Measurements from ENCODE around the gene ZNF614. TPM values are rescaled to one million over a fixed set of nuclear protein-coding genes. Genes with fewer than 3 reads are reported as not detected.

ZNF614 gene
- polyA plus RNA-seq (2011; rRNA removed) (10.0 TPM in 2 replicates), polyA plus RNA-seq (2017; fragmentation: RNase III; extraction: RNeasy Plus Mini Kit Qiagen cat#74134 plus additional on column Dnase treatment) (3.6 to 3.7 TPM (median 3.7 TPM) in 3 replicates), polyA minus RNA-seq (2011; rRNA and poly(A)+ RNA removed) (5.1 and 6.0 TPM in 2 replicates)
- 2.2 and 2.4 TPM in 2 replicates for polyA plus RNA-seq (2012; cell fraction: cytosol; rRNA removed)
- 1.2 and 2.2 TPM in 2 replicates for polyA plus RNA-seq (2012; cell fraction: nucleus; rRNA removed)

- ChIA-PET POLR2A (interaction anchor here (0.6 to 1.3 kb wide), 4 partner anchors 20 to 365 kb away, joined by 3 to 7 read pairs (median 6); partner anchors contain the start of genes PPP2R1A, ZNF432 and ZNF615), CTCF (interaction anchor here (1.2 kb wide), 1 partner anchor 20 kb away, joined by 3 read pairs; the partner anchor contains the start of gene ZNF432)
- Histone ChIP-seq H3K27ac (peak within 1 kb of the TSS; percentile 74 to 87), H3K9me3 (peaks cover 92% of the 10 kb centered on the region), H3K4me2 (peak within 1 kb of the TSS; percentile 62), H3K4me1 (no peaks in the 10 kb centered on the region), H3K4me3 (peak within 1 kb of the TSS; percentile 65)
- DNase-seq (ENCODE audit: low read depth in 1 of 2, low spot score in 1 of 2) (peak; percentile 81 to 90), ATAC-seq (peak; percentile 97), FAIRE-seq (no peak)
- WGBS (ENCODE audit: missing lambda C conversion rate): 3% methylated on average over 52 of the region's 53 CpGs
- peak; percentile 62 for TF ChIP-seq POLR2A (IDR thresholded peaks at IDR 0.05; ENCODE audit: low read length)
- TF ChIP-seq HMGXB4 (CRISPR knock-in tag; IDR thresholded peaks at IDR 0.05; ENCODE audit: borderline replicate concordance): no peak
- TF ChIP-seq RFX5 (IDR thresholded peaks at IDR 0.05): no peak
- no peak for TF ChIP-seq RARB (CRISPR knock-in tag; IDR thresholded peaks at IDR 0.05)
- peak; percentile 47 for TF ChIP-seq KDM5A (IDR thresholded peaks at IDR 0.05)
- TF ChIP-seq BCL3 (IDR thresholded peaks at IDR 0.05): no peak
- TF ChIP-seq MAX (IDR thresholded peaks at IDR 0.05): peak; percentile 87
- no peak for TF ChIP-seq FOSL2 (IDR thresholded peaks at IDR 0.05)
- TF ChIP-seq FOSL2 (CRISPR knock-in tag; IDR thresholded peaks at IDR 0.05): peak; percentile 12; the same call in 1 of the 2 replicates
- TF ChIP-seq EHF (CRISPR knock-in tag; IDR thresholded peaks at IDR 0.05): no peak
- TF ChIP-seq PHF8 (IDR thresholded peaks at IDR 0.05; ENCODE audit: borderline replicate concordance, low read depth): peak; percentile 81
- TF ChIP-seq HOXB13 (CRISPR knock-in tag; IDR thresholded peaks at IDR 0.05; ENCODE audit: low read depth): peak; percentile 62; the same call in 1 of the 2 replicates
- TF ChIP-seq HEYL (CRISPR knock-in tag; IDR thresholded peaks at IDR 0.05): no peak
- TF ChIP-seq JUN (IDR thresholded peaks at IDR 0.05): peak in 1 of 2 experiments; percentile 80; a peak in 2 of 5 replicates
- TF ChIP-seq REST (IDR thresholded peaks at IDR 0.05): peak; percentile 81
- no peak for TF ChIP-seq CHD4 (IDR thresholded peaks at IDR 0.05; ENCODE audit: borderline replicate concordance)
- no peak for TF ChIP-seq ESRRA (IDR thresholded peaks at IDR 0.05; ENCODE audit: borderline replicate concordance, low read length)
- TF ChIP-seq HOXB5 (CRISPR knock-in tag; IDR thresholded peaks at IDR 0.05): peak; percentile 78; the same call in 1 of the 2 replicates
- TF ChIP-seq CHD2 (IDR thresholded peaks at IDR 0.05; ENCODE audit: low read length, partially characterized antibody): peak; percentile 80
- no peak for TF ChIP-seq NR3C1 (IDR thresholded peaks at IDR 0.05)
- peak; percentile 36; the same call in 1 of the 2 replicates for TF ChIP-seq GATA3 (IDR thresholded peaks at IDR 0.05; ENCODE audit: borderline replicate concordance)
- no peak for TF ChIP-seq HES2 (IDR thresholded peaks at IDR 0.05)
- TF ChIP-seq CBX2 (IDR thresholded peaks at IDR 0.05; ENCODE audit: borderline replicate concordance, low read depth): no peak
- no peak for TF ChIP-seq CBX8 (IDR thresholded peaks at IDR 0.05)
- peak; percentile 91 for TF ChIP-seq E2F6 (IDR thresholded peaks at IDR 0.05; ENCODE audit: borderline replicate concordance, low read depth)
- peak; percentile 66; the same call in 1 of the 2 replicates for TF ChIP-seq KDM1A (IDR thresholded peaks at IDR 0.05; ENCODE audit: low read depth)
- TF ChIP-seq ZFP36 (IDR thresholded peaks at IDR 0.05; ENCODE audit: borderline replicate concordance, partially characterized antibody): no peak
- no peak for TF ChIP-seq BHLHE40 (IDR thresholded peaks at IDR 0.05; ENCODE audit: low read depth, low read length)
- no peak for TF ChIP-seq ZC3H11A (IDR thresholded peaks at IDR 0.05)
- TF ChIP-seq FOSB (CRISPR knock-in tag; IDR thresholded peaks at IDR 0.05): no peak
Observed at GRCh38 chr19:52028027-52028779, at the start of gene ZNF614. Gene ZNF614, minus strand, starts transcription at chr19:52028379. Its CDS starts 2,634 bp downstream, at chr19:52025745.
